ENCODE data around the gene ARID1B. TPM values are rescaled to one million over a fixed set of nuclear protein-coding genes. Genes with fewer than 3 reads are reported as not detected.

The ARID1B gene
- total RNA-seq, 1 experiment from 2014 or later, result 86.3 TPM

GRCh38 chr6:156909212-156910010 is 132.2 kb downstream of the ARID1B start:
- no peaks in the 10 kb centered on the region for H3K27me3 ChIP-seq (replicated peaks; ENCODE audit: insufficient read depth, low read depth, low read length, poor library complexity)
- H3K9me3 ChIP-seq (ENCODE audit: low read depth, low read length, poor library complexity, severe bottlenecking), result no peaks in the 10 kb centered on the region
- ChIA-PET CTCF (no interaction called here), POLR2A (ENCODE audit: low non-redundant PET) (no interaction called here)
- intact Hi-C loops (cut with micrococcal nuclease; ENCODE audit: unreplicated experiment), result no loop called here
- H3K4me3 ChIP-seq (ENCODE audit: low read depth, low read length, poor library complexity, severe bottlenecking), result no peak overlapping the region
- H3K27ac ChIP-seq (ENCODE audit: low read depth, low read length, poor library complexity, severe bottlenecking), result no peak overlapping the region
- no TSS peak for BruUV-seq (replicated peaks)
- no peaks in the 10 kb centered on the region for H3K36me3 ChIP-seq (ENCODE audit: insufficient read depth, low read length, poor library complexity, severe bottlenecking)
- H3K4me1 ChIP-seq (ENCODE audit: insufficient read depth, low read length, poor library complexity, severe bottlenecking), result no peaks in the 10 kb centered on the region
- no peak for DNase-seq (ENCODE audit: low spot score)
- TF ChIP-seq EZH2 (IDR thresholded peaks at IDR 0.05; ENCODE audit: borderline replicate concordance, low read depth, low read length, poor library complexity, severe bottlenecking), result no peak
- TF ChIP-seq, protein P1, sequence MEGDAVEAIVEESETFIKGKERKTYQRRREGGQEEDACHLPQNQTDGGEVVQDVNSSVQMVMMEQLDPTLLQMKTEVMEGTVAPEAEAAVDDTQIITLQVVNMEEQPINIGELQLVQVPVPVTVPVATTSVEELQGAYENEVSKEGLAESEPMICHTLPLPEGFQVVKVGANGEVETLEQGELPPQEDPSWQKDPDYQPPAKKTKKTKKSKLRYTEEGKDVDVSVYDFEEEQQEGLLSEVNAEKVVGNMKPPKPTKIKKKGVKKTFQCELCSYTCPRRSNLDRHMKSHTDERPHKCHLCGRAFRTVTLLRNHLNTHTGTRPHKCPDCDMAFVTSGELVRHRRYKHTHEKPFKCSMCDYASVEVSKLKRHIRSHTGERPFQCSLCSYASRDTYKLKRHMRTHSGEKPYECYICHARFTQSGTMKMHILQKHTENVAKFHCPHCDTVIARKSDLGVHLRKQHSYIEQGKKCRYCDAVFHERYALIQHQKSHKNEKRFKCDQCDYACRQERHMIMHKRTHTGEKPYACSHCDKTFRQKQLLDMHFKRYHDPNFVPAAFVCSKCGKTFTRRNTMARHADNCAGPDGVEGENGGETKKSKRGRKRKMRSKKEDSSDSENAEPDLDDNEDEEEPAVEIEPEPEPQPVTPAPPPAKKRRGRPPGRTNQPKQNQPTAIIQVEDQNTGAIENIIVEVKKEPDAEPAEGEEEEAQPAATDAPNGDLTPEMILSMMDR (conservative IDR thresholded peaks at IDR 0.05; ENCODE audit: low read depth, low read length), result no peak

DNA sequence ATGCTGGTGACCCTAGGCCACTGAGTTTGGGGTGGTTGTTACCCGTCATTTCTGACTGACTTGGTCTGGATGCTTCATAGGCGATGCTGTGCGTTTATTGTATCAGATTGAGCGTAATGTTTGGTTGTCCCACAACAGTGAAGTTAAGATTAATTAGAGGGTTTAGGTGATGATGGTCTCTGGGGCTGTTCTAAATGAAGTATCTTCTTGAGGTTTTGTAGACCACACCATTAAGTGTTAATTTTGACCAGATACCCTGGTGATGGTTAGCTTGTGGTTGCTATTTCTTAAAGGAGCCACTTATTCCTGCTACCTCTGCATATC is 132.8 kb downstream of the ARID1B start:
- H3K27me3 ChIP-seq (replicated peaks; ENCODE audit: insufficient read depth, low read depth, low read length, poor library complexity), result no peaks in the 10 kb centered on the region
- DNase-seq (ENCODE audit: low spot score), result no peak
- TF ChIP-seq, protein P1 (conservative IDR thresholded peaks at IDR 0.05; ENCODE audit: low read depth, low read length), result no peak
- no peak for TF ChIP-seq EZH2 (IDR thresholded peaks at IDR 0.05; ENCODE audit: borderline replicate concordance, low read depth, low read length, poor library complexity, severe bottlenecking)
- no peaks in the 10 kb centered on the region for H3K36me3 ChIP-seq (ENCODE audit: insufficient read depth, low read length, poor library complexity, severe bottlenecking)
- no peaks in the 10 kb centered on the region for H3K9me3 ChIP-seq (ENCODE audit: low read depth, low read length, poor library complexity, severe bottlenecking)
- no peaks in the 10 kb centered on the region for H3K4me1 ChIP-seq (ENCODE audit: insufficient read depth, low read length, poor library complexity, severe bottlenecking)
- POLR2A ChIA-PET (ENCODE audit: low non-redundant PET), result no interaction called here
- H3K4me3 ChIP-seq (ENCODE audit: low read depth, low read length, poor library complexity, severe bottlenecking), result no peak overlapping the region
- intact Hi-C loops (cut with micrococcal nuclease; ENCODE audit: unreplicated experiment), result no loop called here
- CTCF ChIA-PET, result no interaction called here
- H3K27ac ChIP-seq (ENCODE audit: low read depth, low read length, poor library complexity, severe bottlenecking), result no peak overlapping the region
- no TSS peak for BruUV-seq (replicated peaks)

GRCh38 chr6:156910938-156911337 is 133.8 kb downstream of the ARID1B start:
- BruUV-seq (replicated peaks), result no TSS peak
- intact Hi-C loops (cut with micrococcal nuclease; ENCODE audit: unreplicated experiment), result no loop called here
- POLR2A ChIA-PET (ENCODE audit: low non-redundant PET), result no interaction called here
- no peaks in the 10 kb centered on the region for H3K9me3 ChIP-seq (ENCODE audit: low read depth, low read length, poor library complexity, severe bottlenecking)
- CTCF ChIA-PET, result no interaction called here
- no peaks in the 10 kb centered on the region for H3K4me1 ChIP-seq (ENCODE audit: insufficient read depth, low read length, poor library complexity, severe bottlenecking)
- H3K36me3 ChIP-seq (ENCODE audit: insufficient read depth, low read length, poor library complexity, severe bottlenecking), result no peaks in the 10 kb centered on the region
- no peaks in the 10 kb centered on the region for H3K27me3 ChIP-seq (replicated peaks; ENCODE audit: insufficient read depth, low read depth, low read length, poor library complexity)
- no peak for TF ChIP-seq EZH2 (IDR thresholded peaks at IDR 0.05; ENCODE audit: borderline replicate concordance, low read depth, low read length, poor library complexity, severe bottlenecking)
- TF ChIP-seq, protein P1 (conservative IDR thresholded peaks at IDR 0.05; ENCODE audit: low read depth, low read length), result no peak
- no peak overlapping the region for H3K4me3 ChIP-seq (ENCODE audit: low read depth, low read length, poor library complexity, severe bottlenecking)
- DNase-seq (ENCODE audit: low spot score), result no peak
- no peak overlapping the region for H3K27ac ChIP-seq (ENCODE audit: low read depth, low read length, poor library complexity, severe bottlenecking)
